Measurements from ENCODE around the gene GPR157.

GRCh38 chr1:9128166-9128519 lies 759 bp downstream of the GPR157 start:
- no peak for TF ChIP-seq PTBP1 (IDR thresholded peaks at IDR 0.05; ENCODE audit: low read depth, low read length, poor library complexity, severe bottlenecking)
- TF ChIP-seq EP300 (IDR thresholded peaks at IDR 0.05; ENCODE audit: low read depth in 2 of 2, low read length in 2 of 2) = no peak
- TF ChIP-seq EP300 (CRISPR knock-in tag; IDR thresholded peaks at IDR 0.05; ENCODE audit: borderline replicate concordance) = no peak
- TF ChIP-seq JUND (CRISPR knock-in tag; IDR thresholded peaks at IDR 0.05) = no peak
- no peak for TF ChIP-seq KLF6 (CRISPR knock-in tag; IDR thresholded peaks at IDR 0.05)
- TF ChIP-seq ZNF775 (CRISPR knock-in tag; IDR thresholded peaks at IDR 0.05; ENCODE audit: borderline replicate concordance) = no peak

Measured in HepG2 (cell line).